NT2/D1 (cell line): ENCODE results near the gene PTPRN2.
"Not testable (repeated sequence)": the region's sequence is repeated elsewhere in the genome, so short reads cannot be mapped to it uniquely, and the experiment has no call there.

Experiments
- DNase-seq: peaks from one replicate; pipeline ENCODE4 v3.0.0-alpha.2; 2011; ENCODE audit warnings: low read depth, low spot score
- H3K27me3 ChIP-seq: 2 replicates; pipeline ENCODE4 v1.6.0; 2011; ENCODE audit warnings: mild to moderate bottlenecking; ENCODE audit not compliant: insufficient read length, insufficient read depth
- H3K36me3 ChIP-seq: 2 replicates; pipeline ENCODE4 v1.6.1; 2011; ENCODE audit warnings: mild to moderate bottlenecking, low read length, mixed read lengths; ENCODE audit not compliant: insufficient read depth, insufficient read length
- H3K4me1 ChIP-seq: 2 replicates; pipeline ENCODE4 v1.5.1; 2011; ENCODE audit not compliant: insufficient read depth, insufficient read length
- H3K4me3 ChIP-seq: 2 replicates; pipeline ENCODE4 v1.5.1; 2011; ENCODE audit warnings: low read depth; ENCODE audit not compliant: insufficient read length
- H3K9ac ChIP-seq: 2 replicates; pipeline ENCODE4 v1.6.0; 2011; ENCODE audit warnings: low read depth; ENCODE audit not compliant: insufficient read length
- H3K9me3 ChIP-seq: 2 replicates; pipeline ENCODE4 v1.5.1; 2011; ENCODE audit warnings: mild to moderate bottlenecking, low read length; ENCODE audit not compliant: insufficient read depth
- SUZ12 ChIP-seq: IDR thresholded peaks from 2 replicates; pipeline ENCODE4 v1.6.1; 2011; ENCODE audit not compliant: insufficient read length, insufficient read depth; ENCODE audit errors: extremely low read depth
- YY1 ChIP-seq: IDR thresholded peaks from 2 replicates; pipeline ENCODE4 v1.6.1; 2011; ENCODE audit not compliant: insufficient read length, insufficient read depth
- ZNF274 ChIP-seq: IDR thresholded peaks from 2 replicates; pipeline ENCODE4 v1.6.1; 2011; ENCODE audit warnings: mild to moderate bottlenecking, low read depth, low read length

The PTPRN2 gene

GRCh38 chr7:158424011-158424410, 163.6 kb downstream of the PTPRN2 start:
- H3K27me3 ChIP-seq, result no peaks in the 10 kb centered on the region
- H3K9ac ChIP-seq, result no peak overlapping the region
- DNase-seq, result no peak
- H3K9me3 ChIP-seq, result peaks cover under 1% of the 10 kb centered on the region; the same call in 1 of the 2 replicates
- no peak overlapping the region for H3K4me3 ChIP-seq
- H3K36me3 ChIP-seq, result no peaks in the 10 kb centered on the region
- peaks cover 3% of the 10 kb centered on the region for H3K4me1 ChIP-seq
- no peak for TF ChIP-seq YY1
- no peak for TF ChIP-seq ZNF274
- TF ChIP-seq SUZ12, result no peak

GRCh38 chr7:158422887-158423560, 164.6 kb downstream of the PTPRN2 start:
- TF ChIP-seq ZNF274 (no peak), YY1 (no peak), SUZ12 (no peak)
- H3K4me1 ChIP-seq, result no peaks in the 10 kb centered on the region
- no peak for DNase-seq
- no peaks in the 10 kb centered on the region for H3K27me3 ChIP-seq
- no peak overlapping the region for H3K4me3 ChIP-seq
- H3K36me3 ChIP-seq, result no peaks in the 10 kb centered on the region
- no peak overlapping the region for H3K9ac ChIP-seq
- H3K9me3 ChIP-seq, result peaks cover 10% of the 10 kb centered on the region

GRCh38 chr7:158422196-158422886, 165.3 kb downstream of the PTPRN2 start:
- no peak for DNase-seq
- no peaks in the 10 kb centered on the region for H3K27me3 ChIP-seq
- TF ChIP-seq YY1, result no peak
- TF ChIP-seq ZNF274, result no peak
- no peak for TF ChIP-seq SUZ12

GRCh38 chr7:158421361-158421760, 166.3 kb downstream of the PTPRN2 start:
- DNase-seq, result no peak
- H3K27me3 ChIP-seq, result no peaks in the 10 kb centered on the region
- no peaks in the 10 kb centered on the region for H3K36me3 ChIP-seq
- no peak overlapping the region for H3K4me3 ChIP-seq
- TF ChIP-seq SUZ12 (no peak), YY1 (no peak), ZNF274 (no peak)
- H3K9me3 ChIP-seq, result peaks cover 21% of the 10 kb centered on the region
- no peaks in the 10 kb centered on the region for H3K4me1 ChIP-seq
- H3K9ac ChIP-seq, result no peak overlapping the region

More at GRCh38 chr7:158422196-158422886, 165.3 kb downstream of the PTPRN2 start:
- no peaks in the 10 kb centered on the region for H3K36me3 ChIP-seq
- H3K4me1 ChIP-seq, result no peaks in the 10 kb centered on the region
- H3K9me3 ChIP-seq, result peaks cover 15% of the 10 kb centered on the region
- no peak overlapping the region for H3K4me3 ChIP-seq
- no peak overlapping the region for H3K9ac ChIP-seq

- Histone ChIP-seq H3K36me3 (no peaks in the 10 kb centered on the region), H3K4me3 (no peak overlapping the region), H3K4me1 (no peaks in the 10 kb centered on the region), H3K9me3 (peaks cover 21% of the 10 kb centered on the region), H3K9ac (no peak overlapping the region), H3K27me3 (no peaks in the 10 kb centered on the region)
- TF ChIP-seq ZNF274, result no peak
- TF ChIP-seq SUZ12, result no peak
- no peak for TF ChIP-seq YY1
- DNase-seq, result no peak
Observed at GRCh38 chr7:158420591-158421340, 166.9 kb downstream of the PTPRN2 start.

- Histone ChIP-seq H3K9me3 (peaks cover 21% of the 10 kb centered on the region), H3K9ac (no peak overlapping the region), H3K27me3 (no peaks in the 10 kb centered on the region), H3K4me3 (no peak overlapping the region), H3K4me1 (no peaks in the 10 kb centered on the region), H3K36me3 (no peaks in the 10 kb centered on the region)
- no peak for DNase-seq
- TF ChIP-seq SUZ12 (no peak), YY1 (no peak), ZNF274 (no peak)
Observed at GRCh38 chr7:158419238-158419785, 168.3 kb downstream of the PTPRN2 start.

- H3K4me1 ChIP-seq, H3K9ac ChIP-seq, H3K4me3 ChIP-seq, H3K36me3 ChIP-seq, DNase-seq, H3K27me3 ChIP-seq: not testable (repeated sequence)
- peaks cover 21% of the 10 kb centered on the region for H3K9me3 ChIP-seq
Observed at GRCh38 chr7:158418395-158418794, 169.2 kb downstream of the PTPRN2 start.
